Peyer's patch (tissue), 4 donors: ENCODE results near the gene MET.

Experiments
- CTCF ChIP-seq, 6 experiments: fragments of 450-650 bp in 4 of 6; fragments of 200-600 bp in 2 of 6; sonication (generic) in 1 of 6; IDR thresholded peaks; one replicate each; pipeline ENCODE4 v1.5.1; 2017 to 2019; ENCODE audit warnings: antibody characterized with exemption in 6 of 6, mild to moderate bottlenecking in 3 of 6, moderate library complexity in 1 of 6
- POLR2A ChIP-seq, 2 donors: fragments of 450-650 bp; IDR thresholded peaks; one replicate each; pipeline ENCODE4 v1.5.1; 2017; ENCODE audit warnings: antibody characterized with exemption in 2 of 2, mild to moderate bottlenecking in 2 of 2, moderate library complexity in 2 of 2

- TF ChIP-seq POLR2A (IDR thresholded peaks at IDR 0.05) (no peak), CTCF (IDR thresholded peaks at IDR 0.05) (no peak)
Observed at GRCh38 chr7:116683786-116684185, 11.8 kb downstream of the MET start.
